ENCODE data around the gene PLEK.

Gene PLEK

DNA sequence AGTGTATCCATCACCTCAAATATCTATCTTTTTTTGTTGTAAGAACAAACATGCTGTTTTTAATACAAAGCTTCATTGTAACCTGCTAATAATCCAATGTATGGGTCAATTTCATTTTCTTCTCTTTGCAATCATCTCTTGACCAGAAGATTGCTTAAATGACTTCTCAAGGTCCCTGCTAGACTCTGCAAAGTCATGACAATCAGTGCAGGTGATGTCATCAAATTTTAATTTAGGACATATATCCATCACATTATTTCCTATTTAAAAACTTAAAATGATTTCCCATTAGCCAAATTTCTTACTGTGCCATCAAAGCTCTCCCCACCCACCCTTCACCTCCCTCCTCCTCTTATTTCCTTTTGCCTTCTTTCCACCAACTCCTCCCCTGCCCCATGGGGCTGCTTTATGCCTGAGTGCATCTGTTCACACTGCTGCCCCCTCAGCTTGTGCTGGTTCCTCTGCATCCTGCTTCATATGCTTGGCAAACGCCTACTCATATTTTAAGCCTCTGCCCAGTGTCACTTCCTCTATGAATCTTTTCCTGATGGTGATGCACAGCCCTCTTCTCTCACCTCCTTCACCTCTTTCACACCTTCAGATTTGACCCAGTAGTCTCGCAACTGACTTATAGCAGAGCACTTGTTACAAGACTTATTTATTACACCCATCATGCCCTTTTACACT, 20.3 kb downstream of the PLEK start:
- WGBS, 2 experiments (ENCODE audit: insufficient coverage in 2 of 2), result 78% methylated on average over 1 to 2 of the region's 2 CpGs
- Histone ChIP-seq H3K9me3 (ENCODE audit: control insufficient read depth, low read length) (no peaks in the 10 kb centered on the region), H3K4me3 (ENCODE audit: extremely low read depth, insufficient read depth, low read length, poor library complexity, severe bottlenecking) (no peak overlapping the region), H3K36me3 (ENCODE audit: control insufficient read depth, insufficient read depth, low read length) (no peaks in the 10 kb centered on the region), H3K4me1 (ENCODE audit: control insufficient read depth, insufficient read depth, low read length, poor library complexity, severe bottlenecking) (no peaks in the 10 kb centered on the region), H3K27ac (ENCODE audit: low read depth, low read length, severe bottlenecking) (no peak overlapping the region)

DNA sequence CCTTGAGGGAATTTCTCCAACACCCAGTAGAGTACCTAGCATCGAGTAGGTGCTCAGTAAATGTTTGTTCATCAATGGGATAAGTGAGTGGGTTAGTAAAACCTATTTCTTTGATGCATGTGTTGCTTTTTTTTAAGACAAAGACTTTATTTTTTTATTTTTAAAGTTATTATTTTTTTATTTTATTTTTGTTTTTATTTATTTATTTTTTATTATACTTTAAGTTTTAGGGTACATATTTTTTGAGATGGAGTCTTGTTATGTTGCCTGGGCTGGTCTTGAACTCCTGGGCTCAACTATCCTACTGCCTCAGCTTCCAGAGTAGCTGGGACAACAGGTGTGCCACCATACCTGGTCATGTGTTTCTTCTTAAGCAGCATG, 20.8 kb downstream of the PLEK start:
- Histone ChIP-seq H3K27ac (ENCODE audit: low read depth, low read length, severe bottlenecking) (no peak overlapping the region), H3K9me3 (ENCODE audit: control insufficient read depth, low read length) (no peaks in the 10 kb centered on the region), H3K4me3 (ENCODE audit: extremely low read depth, insufficient read depth, low read length, poor library complexity, severe bottlenecking) (no peak overlapping the region), H3K4me1 (ENCODE audit: control insufficient read depth, insufficient read depth, low read length, poor library complexity, severe bottlenecking) (no peaks in the 10 kb centered on the region), H3K36me3 (ENCODE audit: control insufficient read depth, insufficient read depth, low read length) (no peaks in the 10 kb centered on the region)
- no CpG with 5 or more reads among the region's 1 CpG for WGBS, 2 experiments (ENCODE audit: insufficient coverage in 2 of 2)

- no peaks in the 10 kb centered on the region for H3K4me1 ChIP-seq (ENCODE audit: control insufficient read depth, insufficient read depth, low read length, poor library complexity, severe bottlenecking)
- no peaks in the 10 kb centered on the region for H3K36me3 ChIP-seq (ENCODE audit: control insufficient read depth, insufficient read depth, low read length)
- H3K9me3 ChIP-seq (ENCODE audit: control insufficient read depth, low read length), result no peaks in the 10 kb centered on the region
- H3K27ac ChIP-seq (ENCODE audit: low read depth, low read length, severe bottlenecking), result no peak overlapping the region
- 82 to 85% methylated on average over 4 of the region's 5 CpGs for WGBS, 2 experiments (ENCODE audit: insufficient coverage in 2 of 2)
- H3K4me3 ChIP-seq (ENCODE audit: extremely low read depth, insufficient read depth, low read length, poor library complexity, severe bottlenecking), result no peak overlapping the region
Observed at GRCh38 chr2:68386365-68386764, 21.3 kb downstream of the PLEK start.

GRCh38 chr2:68387408-68388350, 22.6 kb downstream of the PLEK start:
- WGBS, 2 experiments (ENCODE audit: insufficient coverage in 2 of 2), result 73% methylated on average over 3 to 4 of the region's 5 CpGs

GRCh38 chr2:68388358-68388757, 23.3 kb downstream of the PLEK start:
- Histone ChIP-seq H3K9me3 (ENCODE audit: control insufficient read depth, low read length) (no peaks in the 10 kb centered on the region), H3K36me3 (ENCODE audit: control insufficient read depth, insufficient read depth, low read length) (no peaks in the 10 kb centered on the region), H3K4me1 (ENCODE audit: control insufficient read depth, insufficient read depth, low read length, poor library complexity, severe bottlenecking) (no peaks in the 10 kb centered on the region), H3K4me3 (ENCODE audit: extremely low read depth, insufficient read depth, low read length, poor library complexity, severe bottlenecking) (no peak overlapping the region), H3K27ac (ENCODE audit: low read depth, low read length, severe bottlenecking) (no peak overlapping the region)

More at GRCh38 chr2:68387408-68388350, 22.6 kb downstream of the PLEK start:
- Histone ChIP-seq H3K4me3 (ENCODE audit: extremely low read depth, insufficient read depth, low read length, poor library complexity, severe bottlenecking) (no peak overlapping the region), H3K27ac (ENCODE audit: low read depth, low read length, severe bottlenecking) (no peak overlapping the region), H3K36me3 (ENCODE audit: control insufficient read depth, insufficient read depth, low read length) (no peaks in the 10 kb centered on the region), H3K4me1 (ENCODE audit: control insufficient read depth, insufficient read depth, low read length, poor library complexity, severe bottlenecking) (no peaks in the 10 kb centered on the region), H3K9me3 (ENCODE audit: control insufficient read depth, low read length) (no peaks in the 10 kb centered on the region)

GRCh38 chr2:68388772-68389171, 23.7 kb downstream of the PLEK start:
- Histone ChIP-seq H3K4me1 (ENCODE audit: control insufficient read depth, insufficient read depth, low read length, poor library complexity, severe bottlenecking) (no peaks in the 10 kb centered on the region), H3K4me3 (ENCODE audit: extremely low read depth, insufficient read depth, low read length, poor library complexity, severe bottlenecking) (no peak overlapping the region), H3K36me3 (ENCODE audit: control insufficient read depth, insufficient read depth, low read length) (no peaks in the 10 kb centered on the region), H3K9me3 (ENCODE audit: control insufficient read depth, low read length) (no peaks in the 10 kb centered on the region), H3K27ac (ENCODE audit: low read depth, low read length, severe bottlenecking) (no peak overlapping the region)
- WGBS, 2 experiments (ENCODE audit: insufficient coverage in 2 of 2), result 82% methylated on average over 1 of the region's 1 CpG

- 75% methylated on average over 1 to 2 of the region's 2 CpGs for WGBS, 2 experiments (ENCODE audit: insufficient coverage in 2 of 2)
- Histone ChIP-seq H3K9me3 (ENCODE audit: control insufficient read depth, low read length) (no peaks in the 10 kb centered on the region), H3K4me3 (ENCODE audit: extremely low read depth, insufficient read depth, low read length, poor library complexity, severe bottlenecking) (no peak overlapping the region), H3K4me1 (ENCODE audit: control insufficient read depth, insufficient read depth, low read length, poor library complexity, severe bottlenecking) (no peaks in the 10 kb centered on the region), H3K27ac (ENCODE audit: low read depth, low read length, severe bottlenecking) (no peak overlapping the region), H3K36me3 (ENCODE audit: control insufficient read depth, insufficient read depth, low read length) (no peaks in the 10 kb centered on the region)
Observed at GRCh38 chr2:68390114-68390513, 25.0 kb downstream of the PLEK start.

DNA sequence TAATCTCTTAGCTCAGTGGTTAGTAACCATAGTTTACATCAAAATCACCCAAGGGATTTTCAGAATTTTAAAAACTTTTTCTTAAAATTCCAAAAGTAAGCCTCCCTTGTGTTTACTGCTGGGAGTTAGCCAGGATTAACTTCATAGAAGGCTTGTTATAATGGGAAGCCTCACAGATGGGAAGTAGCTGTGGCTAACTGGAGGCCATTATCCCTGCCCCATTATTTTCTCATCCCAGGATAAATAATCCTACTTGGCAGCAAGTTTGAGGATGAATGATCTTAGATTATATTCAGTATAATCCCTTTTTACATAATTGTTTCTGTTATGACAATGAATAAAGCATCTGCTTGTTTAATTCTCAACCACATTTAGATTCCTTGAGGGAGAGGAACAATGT, 25.5 kb downstream of the PLEK start:
- no peaks in the 10 kb centered on the region for H3K4me1 ChIP-seq (ENCODE audit: control insufficient read depth, insufficient read depth, low read length, poor library complexity, severe bottlenecking)
- H3K4me3 ChIP-seq (ENCODE audit: extremely low read depth, insufficient read depth, low read length, poor library complexity, severe bottlenecking), result no peak overlapping the region
- no peaks in the 10 kb centered on the region for H3K9me3 ChIP-seq (ENCODE audit: control insufficient read depth, low read length)
- H3K36me3 ChIP-seq (ENCODE audit: control insufficient read depth, insufficient read depth, low read length), result no peaks in the 10 kb centered on the region
- no peak overlapping the region for H3K27ac ChIP-seq (ENCODE audit: low read depth, low read length, severe bottlenecking)

- 57 to 82% methylated on average over 1 of the region's 2 CpGs for WGBS, 2 experiments (ENCODE audit: insufficient coverage in 2 of 2)
- Histone ChIP-seq H3K4me1 (ENCODE audit: control insufficient read depth, insufficient read depth, low read length, poor library complexity, severe bottlenecking) (no peaks in the 10 kb centered on the region), H3K9me3 (ENCODE audit: control insufficient read depth, low read length) (no peaks in the 10 kb centered on the region), H3K27ac (ENCODE audit: low read depth, low read length, severe bottlenecking) (no peak overlapping the region), H3K36me3 (ENCODE audit: control insufficient read depth, insufficient read depth, low read length) (no peaks in the 10 kb centered on the region), H3K4me3 (ENCODE audit: extremely low read depth, insufficient read depth, low read length, poor library complexity, severe bottlenecking) (no peak overlapping the region)
Observed at GRCh38 chr2:68391099-68391498, 26.0 kb downstream of the PLEK start.

DNA sequence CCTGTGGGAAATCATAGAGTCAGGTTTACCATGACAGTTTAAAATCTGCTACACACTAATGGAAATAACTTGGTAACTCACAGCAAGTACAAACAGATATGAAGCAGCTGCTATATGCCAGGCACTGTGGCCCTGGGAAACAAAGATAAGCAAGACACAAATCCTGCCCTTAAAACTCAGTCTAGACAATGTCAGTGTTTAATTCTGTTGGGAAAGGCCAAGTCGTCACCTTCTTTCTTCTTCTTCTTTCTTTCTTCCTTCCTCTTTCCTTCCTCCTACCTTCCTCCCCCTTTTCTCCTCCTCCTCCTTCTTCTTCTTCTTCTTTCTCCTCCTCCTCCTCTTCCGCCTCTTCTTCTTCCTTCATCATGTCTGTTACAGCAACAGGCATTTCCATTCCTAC, 26.8 kb downstream of the PLEK start:
- H3K4me1 ChIP-seq (ENCODE audit: control insufficient read depth, insufficient read depth, low read length, poor library complexity, severe bottlenecking), result no peaks in the 10 kb centered on the region
- no peaks in the 10 kb centered on the region for H3K36me3 ChIP-seq (ENCODE audit: control insufficient read depth, insufficient read depth, low read length)
- H3K4me3 ChIP-seq (ENCODE audit: extremely low read depth, insufficient read depth, low read length, poor library complexity, severe bottlenecking), result no peak overlapping the region
- H3K9me3 ChIP-seq (ENCODE audit: control insufficient read depth, low read length), result no peaks in the 10 kb centered on the region
- H3K27ac ChIP-seq (ENCODE audit: low read depth, low read length, severe bottlenecking), result no peak overlapping the region
- 72 to 75% methylated on average over 1 to 2 of the region's 2 CpGs for WGBS, 2 experiments (ENCODE audit: insufficient coverage in 2 of 2)

- no peak overlapping the region for H3K27ac ChIP-seq (ENCODE audit: low read depth, low read length, severe bottlenecking)
- H3K4me3 ChIP-seq (ENCODE audit: extremely low read depth, insufficient read depth, low read length, poor library complexity, severe bottlenecking), result no peak overlapping the region
- no peaks in the 10 kb centered on the region for H3K4me1 ChIP-seq (ENCODE audit: control insufficient read depth, insufficient read depth, low read length, poor library complexity, severe bottlenecking)
- no peaks in the 10 kb centered on the region for H3K36me3 ChIP-seq (ENCODE audit: control insufficient read depth, insufficient read depth, low read length)
- no peaks in the 10 kb centered on the region for H3K9me3 ChIP-seq (ENCODE audit: control insufficient read depth, low read length)
- 100% methylated on average over 2 of the region's 4 CpGs; no CpG with 5 or more reads in 1 of the 2 experiments for WGBS, 2 experiments (ENCODE audit: insufficient coverage in 2 of 2)
Observed at GRCh38 chr2:68396093-68396492, 31.0 kb downstream of the PLEK start.

All from mesodermal cell (in vitro differentiated cells).